B cell (primary cell): Measurements from ENCODE around the gene SLC16A6.

Experiments
- EZH2 ChIP-seq: IDR thresholded peaks from 2 replicates; pipeline ENCODE4 v1.6.1; 2012; ENCODE audit warnings: borderline replicate concordance, low read depth, mild to moderate bottlenecking, moderate library complexity, low read length; ENCODE audit not compliant: insufficient read depth, poor library complexity, severe bottlenecking
- TF ChIP-seq, protein P1 (sequence below): fragments of 200-600 bp; IDR thresholded peaks from one replicate; pipeline ENCODE4 v1.8.0; 2022; ENCODE audit warnings: antibody characterized with exemption, mild to moderate bottlenecking

DNA sequence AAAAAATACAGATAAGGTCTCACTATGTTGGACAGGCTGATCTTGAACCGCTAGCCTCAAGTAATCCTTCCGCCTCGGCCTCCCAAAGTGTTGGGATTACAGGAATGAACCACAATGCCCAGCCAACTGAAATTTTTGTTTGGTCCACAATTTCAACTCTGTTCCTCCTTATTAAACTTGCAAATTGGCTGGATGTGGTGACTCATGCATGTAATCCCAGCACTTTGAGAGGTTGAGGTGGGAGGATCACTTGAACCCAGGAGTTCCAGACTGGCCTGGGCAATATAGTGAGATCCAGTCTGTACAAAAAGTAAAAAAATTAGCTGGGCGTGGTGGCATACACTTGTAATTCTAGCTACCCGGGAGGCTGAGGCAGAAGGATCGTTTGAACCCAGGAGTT, 13.8 kb upstream of the SLC16A6 start:
- TF ChIP-seq, protein P1, sequence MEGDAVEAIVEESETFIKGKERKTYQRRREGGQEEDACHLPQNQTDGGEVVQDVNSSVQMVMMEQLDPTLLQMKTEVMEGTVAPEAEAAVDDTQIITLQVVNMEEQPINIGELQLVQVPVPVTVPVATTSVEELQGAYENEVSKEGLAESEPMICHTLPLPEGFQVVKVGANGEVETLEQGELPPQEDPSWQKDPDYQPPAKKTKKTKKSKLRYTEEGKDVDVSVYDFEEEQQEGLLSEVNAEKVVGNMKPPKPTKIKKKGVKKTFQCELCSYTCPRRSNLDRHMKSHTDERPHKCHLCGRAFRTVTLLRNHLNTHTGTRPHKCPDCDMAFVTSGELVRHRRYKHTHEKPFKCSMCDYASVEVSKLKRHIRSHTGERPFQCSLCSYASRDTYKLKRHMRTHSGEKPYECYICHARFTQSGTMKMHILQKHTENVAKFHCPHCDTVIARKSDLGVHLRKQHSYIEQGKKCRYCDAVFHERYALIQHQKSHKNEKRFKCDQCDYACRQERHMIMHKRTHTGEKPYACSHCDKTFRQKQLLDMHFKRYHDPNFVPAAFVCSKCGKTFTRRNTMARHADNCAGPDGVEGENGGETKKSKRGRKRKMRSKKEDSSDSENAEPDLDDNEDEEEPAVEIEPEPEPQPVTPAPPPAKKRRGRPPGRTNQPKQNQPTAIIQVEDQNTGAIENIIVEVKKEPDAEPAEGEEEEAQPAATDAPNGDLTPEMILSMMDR = no peak
- TF ChIP-seq EZH2 = no peak
